GM19035 (cell line): ENCODE data around the gene MMP21.
A peak's percentile ranks its signal among the peaks of the same experiment; 100 is the strongest.

Source experiments
- ATAC-seq: cut with Tn5 transposase; IDR thresholded peaks from one replicate; pipeline ENCODE4 v1.9.1; 2021; ENCODE audit not compliant: unreplicated experiment

MMP21 gene

DNA sequence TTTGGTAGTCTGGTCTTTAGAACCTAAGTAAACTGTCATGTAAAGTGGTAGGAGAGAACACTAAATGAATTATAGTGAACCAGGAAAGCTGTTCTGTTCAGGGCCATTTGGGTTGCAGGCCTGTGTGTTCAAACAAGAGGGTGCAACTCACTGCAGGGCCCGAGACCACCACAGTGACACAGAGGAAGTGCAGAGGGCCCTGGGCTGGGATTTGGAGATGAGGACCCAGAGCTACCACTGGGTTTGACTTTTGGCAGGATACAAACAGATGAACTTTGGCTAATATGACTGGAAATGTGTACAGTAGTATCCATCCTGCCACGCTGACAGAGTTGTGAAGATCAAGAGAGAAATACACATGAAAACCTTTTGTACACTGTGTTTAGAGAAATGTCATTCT lies 9.8 kb downstream of the MMP21 start:
- no peak for ATAC-seq

DNA sequence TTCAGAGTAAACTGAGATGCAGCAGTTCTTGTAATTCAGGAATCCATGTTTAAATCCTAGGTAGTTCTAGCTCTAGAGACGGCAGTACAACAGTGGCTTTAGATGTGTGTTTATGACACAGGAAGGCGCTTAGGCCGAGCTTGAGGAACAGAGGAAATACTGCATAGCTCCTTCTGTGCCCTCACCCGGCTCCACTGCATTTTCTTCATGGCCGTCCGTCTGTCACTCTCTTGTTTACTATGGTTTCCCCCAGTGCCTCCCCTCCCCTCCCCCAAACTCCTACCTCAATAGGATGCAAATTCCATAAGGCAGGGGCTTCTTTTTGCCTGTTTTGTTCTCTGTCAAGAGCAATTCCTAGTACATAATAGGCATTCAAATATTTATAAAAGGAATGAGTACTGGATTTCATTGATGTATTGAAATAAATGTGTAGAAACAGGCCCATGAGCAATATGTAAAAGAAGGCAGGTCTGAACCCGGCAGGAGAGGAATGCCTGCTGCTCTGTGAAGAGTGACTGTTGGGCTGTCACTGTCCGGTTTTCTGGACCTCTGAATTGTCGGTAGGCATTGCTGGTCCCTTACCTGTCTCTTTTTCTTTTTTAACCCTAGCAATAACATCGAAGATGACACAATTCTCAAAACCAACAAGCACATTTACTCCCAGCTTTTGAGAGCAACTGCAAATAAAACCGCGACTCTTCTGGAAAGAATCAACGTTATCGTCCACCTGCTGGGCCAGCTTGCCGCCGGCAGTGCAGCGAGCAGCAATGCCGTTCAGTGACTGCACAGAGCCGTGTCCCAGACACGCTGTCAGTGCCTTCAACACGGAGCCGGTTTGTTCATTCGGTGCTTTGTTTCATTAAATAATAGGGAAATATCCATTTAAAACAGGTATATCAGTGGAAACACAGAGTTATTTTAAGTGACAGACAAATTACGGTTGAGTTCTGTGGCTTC lies 12.7 kb downstream of the MMP21 start:
- no peak for ATAC-seq

DNA sequence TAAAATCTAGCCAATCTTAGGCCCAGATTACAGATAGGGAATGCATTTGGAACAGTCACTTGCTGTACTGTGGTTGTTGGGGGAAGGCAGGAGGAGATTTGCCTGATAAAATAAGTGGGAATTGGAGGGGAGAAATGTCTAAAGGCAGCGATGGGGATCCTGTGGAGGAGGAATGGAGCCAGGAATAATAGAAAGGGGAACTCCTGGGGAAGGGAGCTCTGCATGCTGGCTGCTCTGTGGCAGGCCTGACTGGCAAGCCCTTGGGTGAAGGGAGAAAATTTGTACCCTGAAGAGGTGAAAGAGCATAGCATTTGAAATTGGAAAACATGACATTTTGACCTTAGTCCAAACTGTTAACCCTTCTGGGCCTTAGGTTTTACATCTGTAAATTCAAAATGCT lies 13.7 kb downstream of the MMP21 start:
- ATAC-seq, result no peak

DNA sequence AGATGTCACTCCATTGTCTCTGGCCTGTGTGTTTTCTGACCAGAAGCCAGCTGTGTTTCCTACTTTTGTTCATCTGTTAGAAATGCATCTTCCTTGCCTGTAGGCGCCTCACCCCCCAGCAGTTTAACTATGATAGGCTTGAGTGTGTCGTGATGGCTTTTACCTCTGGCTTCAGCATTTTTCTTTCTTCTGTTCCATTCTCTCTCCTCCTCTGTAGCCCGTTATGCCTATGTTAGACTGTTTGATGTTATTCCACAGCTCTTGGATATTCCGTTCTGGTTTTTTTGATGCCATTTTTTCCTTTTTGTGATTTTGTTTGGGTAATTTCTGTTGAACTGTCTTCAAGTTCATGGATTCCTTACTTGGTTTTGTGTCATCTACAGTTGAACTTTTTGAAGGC lies 17.9 kb downstream of the MMP21 start:
- no peak for ATAC-seq

DNA sequence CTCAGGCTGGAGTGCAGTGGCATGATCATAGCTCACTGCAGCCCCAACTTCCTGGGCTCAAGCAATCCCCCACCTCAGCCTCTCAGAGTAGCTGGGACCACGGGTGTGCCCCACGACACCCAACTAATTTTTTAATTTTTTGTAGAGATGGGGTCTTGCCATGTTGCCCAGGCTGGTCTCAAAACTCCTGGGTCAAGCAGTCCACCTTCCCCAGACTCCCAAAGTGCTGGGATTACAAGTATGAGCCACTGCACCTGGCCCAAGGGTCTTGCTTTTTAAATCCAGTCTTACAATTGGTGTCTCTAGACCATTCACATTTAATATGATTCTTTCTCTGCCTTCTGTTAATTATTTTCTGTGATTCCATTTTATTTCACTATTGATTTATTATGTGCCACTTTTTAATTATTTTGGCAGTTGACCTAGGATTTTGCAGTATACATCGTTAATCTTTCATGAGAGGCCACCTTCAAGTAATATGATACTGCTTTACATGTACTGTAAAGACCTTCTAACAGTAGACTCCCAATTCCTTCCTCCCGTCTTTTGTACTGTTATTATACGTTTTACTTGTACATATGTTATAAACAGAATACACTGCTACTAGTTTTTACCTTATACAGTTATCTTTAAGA lies 18.7 kb downstream of the MMP21 start:
- no peak for ATAC-seq

DNA sequence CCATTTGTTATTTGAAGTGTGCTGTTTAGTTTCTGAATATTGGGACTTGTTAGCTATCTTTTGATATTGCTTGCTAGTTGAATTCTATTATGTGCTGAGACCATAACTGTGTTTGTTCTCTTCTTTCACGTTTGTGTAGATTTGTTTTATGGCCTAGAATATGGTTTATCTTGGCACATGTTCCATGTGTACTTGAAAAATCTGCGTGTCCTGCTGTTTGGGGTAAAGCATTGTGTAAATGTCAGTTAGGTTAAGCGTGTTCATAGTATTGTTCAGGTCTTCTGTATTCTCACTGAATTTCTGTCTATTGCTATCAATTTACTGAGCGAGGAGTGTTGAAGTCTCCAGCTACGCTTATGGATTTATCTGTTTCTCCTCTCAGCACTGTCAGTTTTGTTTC lies 19.4 kb downstream of the MMP21 start:
- no peak for ATAC-seq

DNA sequence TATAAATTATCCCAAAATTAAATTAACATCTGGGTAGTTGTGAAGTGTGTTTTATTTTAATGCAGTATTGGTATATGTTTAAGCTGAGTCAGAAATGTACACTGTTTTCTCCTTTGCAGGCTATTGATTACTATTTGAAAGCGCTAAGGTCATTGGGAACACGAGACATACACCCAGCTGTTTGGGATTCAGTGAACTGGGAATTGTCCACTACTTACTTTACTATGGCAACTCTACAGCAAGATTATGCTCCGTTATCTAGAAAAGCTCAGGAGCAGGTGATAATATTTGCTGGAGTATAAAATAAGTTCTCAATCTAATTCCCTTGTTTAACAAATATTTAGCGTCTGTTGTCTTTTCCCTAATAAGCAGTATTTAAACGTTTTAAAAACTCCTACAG lies 28.2 kb downstream of the MMP21 start:
- no peak for ATAC-seq

DNA sequence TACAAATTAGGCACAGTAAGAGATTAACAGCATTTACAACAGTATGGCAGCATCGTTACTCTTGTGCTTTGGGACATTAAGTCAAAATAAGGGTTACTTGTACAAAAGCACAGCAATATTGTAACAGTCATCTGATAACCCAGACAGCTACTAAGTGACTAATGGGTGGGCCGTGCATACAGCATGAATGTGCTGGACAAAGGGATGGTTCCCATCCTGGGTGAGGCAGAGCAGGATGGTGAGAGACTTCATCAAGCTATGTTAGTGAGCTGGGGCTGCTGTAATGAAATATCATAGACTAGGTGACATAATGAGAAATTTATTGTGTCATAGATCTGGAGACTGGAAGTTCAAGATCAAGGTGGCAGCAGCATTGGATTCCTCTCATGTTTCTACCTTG lies 30.7 kb downstream of the MMP21 start:
- ATAC-seq, result no peak

DNA sequence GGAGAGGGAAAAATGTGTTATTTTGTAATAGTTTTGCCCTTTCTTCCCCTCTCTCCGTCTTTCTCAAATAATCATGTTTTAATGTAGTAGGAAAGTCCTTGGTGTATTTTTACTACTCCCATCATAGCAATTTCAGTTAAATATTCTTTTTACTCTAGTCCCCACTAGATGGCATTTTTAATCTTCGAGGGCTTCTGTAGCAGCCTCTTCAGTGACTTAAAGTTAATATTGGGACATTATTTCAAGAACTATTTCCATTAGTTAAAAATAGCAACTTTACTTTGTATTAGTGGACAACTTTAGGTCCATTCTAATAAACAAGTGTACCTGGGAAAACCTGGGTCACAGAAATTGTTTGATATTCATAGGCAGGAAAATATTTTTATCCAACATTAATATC lies 33.2 kb downstream of the MMP21 start:
- no peak for ATAC-seq

DNA sequence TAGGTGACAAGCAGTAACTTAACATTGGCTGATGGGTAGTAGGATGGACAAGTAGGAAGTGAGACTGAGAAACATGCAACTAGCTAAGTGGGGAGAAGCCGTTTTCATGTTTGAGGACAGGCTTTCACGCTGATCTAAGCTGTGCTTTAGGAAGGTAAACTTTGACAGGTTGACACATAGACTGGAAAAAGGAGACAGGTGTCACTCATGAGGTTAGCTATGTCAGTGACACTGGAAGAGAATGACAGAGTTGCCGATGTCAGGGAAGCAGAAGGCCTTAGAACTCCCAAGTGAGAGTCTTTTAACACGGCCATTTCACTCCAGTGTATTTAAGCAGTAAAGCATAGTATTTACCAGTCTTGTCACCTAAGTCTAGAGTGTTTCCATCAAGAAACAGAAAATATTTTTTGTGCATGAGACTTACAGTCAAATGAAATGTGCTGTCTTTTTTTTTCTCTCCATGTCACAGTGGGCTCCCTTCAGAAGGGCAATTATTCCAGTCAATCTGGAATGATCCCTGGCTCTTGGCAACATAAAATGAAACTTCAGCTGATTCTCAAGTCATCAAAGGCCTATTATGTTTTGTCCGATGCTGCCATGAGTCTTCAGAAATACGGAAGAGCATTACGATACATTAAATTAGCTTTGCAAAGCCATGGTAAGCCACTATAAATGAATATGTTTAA lies 35.5 kb downstream of the MMP21 start:
- ATAC-seq, result no peak

DNA sequence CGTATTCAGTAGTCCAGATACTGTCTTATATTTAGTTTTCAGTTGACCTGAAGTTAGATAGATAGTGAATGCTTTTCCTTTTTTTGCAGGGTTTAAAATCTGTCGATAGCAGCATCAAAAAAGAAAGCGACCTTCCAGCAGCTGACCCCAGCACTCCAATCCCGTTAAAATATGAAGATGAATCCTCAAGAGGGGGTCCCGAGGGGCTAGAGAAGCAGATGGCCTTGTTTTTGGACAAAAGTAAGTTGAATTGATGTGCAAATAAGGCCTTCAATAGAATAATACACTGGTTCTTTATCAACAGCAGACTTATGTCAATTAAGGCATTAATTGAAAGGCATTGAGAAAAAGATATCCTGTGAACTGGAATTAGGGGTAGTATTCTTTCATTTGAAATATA lies 37.4 kb downstream of the MMP21 start:
- ATAC-seq, result no peak

DNA sequence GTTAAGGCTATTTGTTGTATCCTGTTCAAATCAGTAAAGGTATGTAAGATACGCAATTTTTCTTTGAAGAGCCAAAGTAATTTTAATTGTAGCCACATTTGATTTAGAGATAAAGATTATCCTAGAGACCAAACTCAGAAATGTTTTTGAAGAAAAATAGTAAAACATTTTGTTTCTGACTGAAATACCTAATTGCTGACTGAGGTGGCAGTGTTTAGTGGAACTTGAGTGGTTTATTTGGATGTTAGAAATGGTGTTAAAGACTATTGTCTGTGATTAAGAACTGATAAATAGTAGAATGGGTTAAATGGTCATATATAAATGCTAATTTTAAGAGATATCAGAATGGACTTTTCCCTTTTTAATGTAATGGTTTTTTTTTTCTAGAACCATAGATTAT lies 40.8 kb downstream of the MMP21 start:
- ATAC-seq, result no peak

DNA sequence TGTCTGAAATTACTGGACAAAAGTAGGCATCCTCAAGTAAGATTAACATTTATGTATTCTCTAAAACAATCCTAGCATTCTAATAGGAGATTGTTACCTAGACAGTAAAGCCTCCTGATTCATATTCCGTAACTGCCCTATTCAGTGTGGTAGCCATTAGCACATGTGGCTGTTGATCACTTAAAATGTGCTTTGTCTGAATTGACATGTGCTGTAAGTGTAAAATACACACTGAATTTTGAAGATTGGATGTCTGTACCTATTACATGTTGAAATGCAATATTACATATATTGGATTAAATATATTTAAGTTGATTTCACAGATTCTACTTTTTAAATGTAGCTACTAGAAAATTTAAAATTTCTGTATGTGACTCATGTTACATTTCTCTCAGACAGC lies 41.5 kb downstream of the MMP21 start:
- no peak for ATAC-seq

DNA sequence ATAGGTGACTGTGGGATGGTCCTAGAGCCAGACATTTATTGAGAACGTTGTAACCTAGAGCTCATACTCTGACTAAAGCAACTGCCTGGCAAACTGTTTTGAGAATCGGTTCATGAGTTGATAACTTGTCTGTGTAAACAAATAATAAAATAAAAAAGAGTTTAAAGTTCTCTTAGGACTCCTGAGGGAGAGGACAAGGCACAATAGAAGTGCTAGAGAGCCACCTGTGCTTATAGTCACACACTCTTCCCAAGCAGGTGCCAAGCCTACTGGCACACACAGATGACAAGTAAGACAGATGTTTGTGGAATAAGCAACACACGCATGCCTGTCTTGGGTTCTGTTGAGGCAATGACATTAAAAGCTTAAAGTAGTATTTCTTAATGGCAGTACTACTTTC lies 48.2 kb downstream of the MMP21 start:
- ATAC-seq, result no peak

DNA sequence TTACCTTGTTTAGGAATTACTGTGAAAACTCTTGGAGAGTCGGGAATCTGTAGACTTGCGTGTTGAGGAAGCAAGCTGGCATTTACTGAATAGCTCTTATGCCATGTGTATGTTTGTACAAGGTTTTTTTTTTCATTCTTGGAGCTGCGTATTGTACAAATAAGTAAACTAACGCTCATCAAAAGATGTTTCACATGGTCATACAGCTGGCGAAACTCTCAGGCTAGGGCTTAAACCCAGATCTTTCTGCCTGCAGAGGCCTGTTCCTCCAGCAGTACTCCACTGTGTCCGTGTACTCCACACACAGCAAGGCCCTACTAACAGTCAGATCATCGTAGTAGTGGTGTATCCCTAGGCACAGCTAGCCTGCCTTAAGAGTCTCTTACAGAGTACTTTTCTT lies 48.7 kb downstream of the MMP21 start:
- ATAC-seq, result no peak

DNA sequence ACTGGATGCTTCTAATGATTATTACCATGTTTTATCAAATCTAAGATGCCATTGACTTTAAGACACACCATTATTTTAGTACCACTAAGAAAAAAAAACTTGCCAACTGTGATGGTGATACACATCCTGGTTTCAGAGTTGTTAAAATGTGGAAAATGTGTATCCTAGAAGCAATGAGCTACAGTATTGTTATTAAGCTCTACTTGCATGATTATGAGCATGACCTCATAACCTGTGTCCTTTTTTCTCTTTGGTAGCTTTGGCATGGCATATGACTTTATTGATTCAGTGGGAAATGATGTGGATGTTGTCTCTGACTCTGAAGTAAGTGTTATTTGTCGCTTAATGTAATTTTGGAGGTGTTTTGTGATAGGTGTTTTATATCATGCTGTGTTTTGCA lies 52.8 kb downstream of the MMP21 start:
- no peak for ATAC-seq

DNA sequence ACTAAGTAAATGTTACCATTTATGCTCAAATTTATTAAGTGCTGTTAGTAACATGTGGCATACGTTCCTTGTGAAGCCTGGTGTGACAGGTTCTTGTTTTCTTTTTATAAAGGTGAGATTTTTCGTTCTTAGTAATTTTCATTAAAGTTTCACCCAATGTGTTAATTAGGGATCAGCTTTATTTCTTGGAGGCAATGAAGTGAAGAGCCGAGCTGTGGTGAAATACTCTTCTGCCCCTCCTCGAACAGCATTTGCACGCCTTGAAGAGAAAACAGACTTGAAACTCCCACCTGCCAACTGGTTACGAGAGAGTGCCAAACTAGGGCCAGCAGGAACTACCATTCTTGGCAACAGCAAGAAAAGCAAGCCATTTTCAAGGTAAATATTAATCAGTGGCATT lies 54.6 kb downstream of the MMP21 start:
- ATAC-seq, result no peak

DNA sequence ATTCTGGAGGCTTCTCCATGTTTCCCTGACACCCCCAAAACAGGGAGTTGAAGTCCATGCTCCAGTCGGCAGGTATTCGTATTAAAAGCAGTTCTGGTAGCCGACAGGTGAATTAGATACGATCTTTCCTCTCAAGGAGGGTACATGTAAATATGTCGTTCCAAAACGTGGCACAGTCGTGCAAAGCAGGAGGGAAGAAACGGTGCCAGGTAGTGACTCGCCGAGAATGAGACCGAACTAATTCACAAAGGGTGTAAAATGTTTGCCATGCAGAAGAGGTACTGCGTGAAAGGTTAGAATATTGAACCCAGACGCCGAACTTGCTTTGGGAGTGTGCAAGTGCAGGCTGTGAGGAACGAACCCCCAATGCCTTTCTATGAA lies 55.6 kb downstream of the MMP21 start:
- no peak for ATAC-seq

DNA sequence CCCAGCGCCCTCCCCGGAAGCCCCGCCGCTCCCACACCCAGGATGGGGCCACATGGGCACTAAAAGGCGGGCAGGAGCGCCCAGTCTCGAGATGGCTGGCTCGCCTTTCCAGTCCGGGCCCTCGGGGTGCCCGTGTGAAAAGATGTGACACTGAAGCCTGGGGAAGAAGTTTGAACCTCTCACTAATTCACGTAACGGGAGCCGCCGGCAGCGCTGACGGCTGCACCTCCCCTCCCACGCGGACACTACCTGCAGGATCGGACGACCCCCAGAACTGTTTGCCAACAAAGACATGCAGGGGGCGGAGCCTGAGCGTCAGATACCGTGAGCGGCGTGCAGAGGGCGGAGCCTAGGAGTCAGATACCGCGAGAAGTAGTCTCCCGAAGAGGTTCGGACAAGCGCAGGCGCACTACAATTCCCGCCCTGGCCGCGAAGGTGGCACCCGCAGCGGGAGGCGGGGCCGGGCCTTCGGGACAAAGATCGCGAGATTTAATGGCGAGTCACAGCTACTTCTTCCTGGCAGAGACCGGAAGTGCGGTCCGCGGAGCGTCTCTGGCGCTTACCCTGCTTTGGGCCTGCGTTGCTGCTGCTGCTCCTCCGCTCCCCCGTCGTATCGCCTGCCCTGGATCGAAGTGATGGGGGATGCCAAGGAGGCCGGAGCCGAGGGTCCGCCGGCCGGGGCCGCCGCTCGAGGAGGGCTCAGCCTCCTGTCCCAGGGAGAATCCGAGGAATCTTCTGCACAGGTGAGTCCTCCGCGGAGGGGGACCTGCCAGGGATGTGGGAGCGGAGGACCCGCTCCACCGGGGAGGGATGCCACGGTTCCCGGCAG lies 56.2 kb downstream of the MMP21 start, which contains the start of gene EDRF1:
Gene EDRF1 (plus strand): TSS at position 537 of the 829 bp plus-strand sequence. CDS start 99 bp downstream, at position 636.
- ATAC-seq, result peak; percentile 94
